Choroid plexus epithelial cell (primary cell): Measurements from ENCODE around the gene STKLD1.

Source experiments
- DNase-seq: peaks from one replicate; pipeline ENCODE4 v3.0.0-alpha.2; 2010; ENCODE audit warnings: low read depth
- H3K4me3 ChIP-seq: 2 replicates; pipeline ENCODE4 v1.5.1; 2011; ENCODE audit warnings: low read depth, mild to moderate bottlenecking, control low read depth, low read length, moderate library complexity
- TF ChIP-seq, protein P1 (sequence below): conservative IDR thresholded peaks from 2 replicates; pipeline ENCODE4 v1.5.1; 2011; ENCODE audit warnings: low read depth, mild to moderate bottlenecking, control low read depth, inconsistent platforms, low read length, moderate library complexity

Gene STKLD1

DNA sequence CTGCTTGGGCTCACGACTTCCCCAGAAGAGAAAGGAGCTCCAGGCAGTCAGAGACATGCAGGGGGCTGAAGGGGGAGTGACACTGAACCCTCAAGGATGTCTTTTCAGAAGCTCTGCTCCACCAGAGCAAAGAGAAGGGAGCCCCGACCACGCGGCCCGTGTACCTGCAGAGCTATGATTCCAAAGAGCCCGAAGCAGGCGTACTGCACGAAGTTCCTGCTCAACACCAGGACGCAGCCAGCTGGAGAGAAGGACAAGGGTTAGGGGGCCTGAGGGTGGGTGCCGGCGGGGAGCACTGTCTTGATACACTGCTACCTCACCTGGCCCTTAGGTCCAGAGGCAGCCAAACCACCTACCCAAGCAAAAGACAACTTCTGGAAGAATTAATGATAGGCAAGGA, 9.7 kb upstream of the STKLD1 start:
- DNase-seq = no peak
- no peak overlapping the region for H3K4me3 ChIP-seq
- TF ChIP-seq, protein P1, sequence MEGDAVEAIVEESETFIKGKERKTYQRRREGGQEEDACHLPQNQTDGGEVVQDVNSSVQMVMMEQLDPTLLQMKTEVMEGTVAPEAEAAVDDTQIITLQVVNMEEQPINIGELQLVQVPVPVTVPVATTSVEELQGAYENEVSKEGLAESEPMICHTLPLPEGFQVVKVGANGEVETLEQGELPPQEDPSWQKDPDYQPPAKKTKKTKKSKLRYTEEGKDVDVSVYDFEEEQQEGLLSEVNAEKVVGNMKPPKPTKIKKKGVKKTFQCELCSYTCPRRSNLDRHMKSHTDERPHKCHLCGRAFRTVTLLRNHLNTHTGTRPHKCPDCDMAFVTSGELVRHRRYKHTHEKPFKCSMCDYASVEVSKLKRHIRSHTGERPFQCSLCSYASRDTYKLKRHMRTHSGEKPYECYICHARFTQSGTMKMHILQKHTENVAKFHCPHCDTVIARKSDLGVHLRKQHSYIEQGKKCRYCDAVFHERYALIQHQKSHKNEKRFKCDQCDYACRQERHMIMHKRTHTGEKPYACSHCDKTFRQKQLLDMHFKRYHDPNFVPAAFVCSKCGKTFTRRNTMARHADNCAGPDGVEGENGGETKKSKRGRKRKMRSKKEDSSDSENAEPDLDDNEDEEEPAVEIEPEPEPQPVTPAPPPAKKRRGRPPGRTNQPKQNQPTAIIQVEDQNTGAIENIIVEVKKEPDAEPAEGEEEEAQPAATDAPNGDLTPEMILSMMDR = no peak

DNA sequence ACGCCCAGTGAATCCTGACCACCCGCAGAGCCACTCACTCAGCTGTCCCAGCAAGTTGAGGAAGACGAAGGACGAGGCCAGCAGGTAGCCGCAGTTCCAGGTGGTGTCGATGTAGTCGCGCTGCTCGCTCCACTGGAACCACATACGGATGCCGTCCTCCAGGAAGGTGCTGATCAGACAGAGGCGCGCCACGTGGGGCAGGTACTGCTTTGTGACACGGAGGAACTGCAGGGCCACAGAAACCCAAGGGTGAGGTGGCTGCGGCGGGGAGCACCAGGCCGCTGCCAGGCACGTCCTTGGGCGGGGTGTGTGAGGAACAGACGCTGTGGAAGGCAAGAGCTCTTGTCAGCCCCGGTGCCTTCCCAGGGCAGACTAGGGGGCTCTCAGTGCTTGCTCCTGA, 8.9 kb upstream of the STKLD1 start:
- no peak for DNase-seq
- H3K4me3 ChIP-seq = no peak overlapping the region
- TF ChIP-seq, protein P1 = no peak

DNA sequence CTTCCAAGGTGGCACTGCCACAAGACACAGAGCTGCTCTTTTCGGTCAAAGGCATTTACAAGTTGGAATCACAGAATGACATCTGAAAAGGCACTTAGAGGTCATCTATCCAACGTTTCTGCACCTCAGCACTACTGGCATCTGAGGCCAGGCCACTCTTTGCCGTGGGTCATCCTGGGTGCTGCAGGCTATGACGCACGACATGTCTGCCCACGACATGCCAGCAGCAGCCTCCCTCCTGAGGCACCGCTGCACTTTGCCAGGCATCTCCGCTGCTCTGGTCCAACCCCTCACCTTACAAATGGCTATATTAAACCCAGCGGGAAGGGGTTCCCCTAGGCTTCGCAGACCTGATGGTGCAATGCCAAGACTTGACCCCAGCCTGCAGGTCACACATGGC, 8.4 kb upstream of the STKLD1 start:
- no peak for DNase-seq
- H3K4me3 ChIP-seq = no peak overlapping the region
- TF ChIP-seq, protein P1 = no peak

DNA sequence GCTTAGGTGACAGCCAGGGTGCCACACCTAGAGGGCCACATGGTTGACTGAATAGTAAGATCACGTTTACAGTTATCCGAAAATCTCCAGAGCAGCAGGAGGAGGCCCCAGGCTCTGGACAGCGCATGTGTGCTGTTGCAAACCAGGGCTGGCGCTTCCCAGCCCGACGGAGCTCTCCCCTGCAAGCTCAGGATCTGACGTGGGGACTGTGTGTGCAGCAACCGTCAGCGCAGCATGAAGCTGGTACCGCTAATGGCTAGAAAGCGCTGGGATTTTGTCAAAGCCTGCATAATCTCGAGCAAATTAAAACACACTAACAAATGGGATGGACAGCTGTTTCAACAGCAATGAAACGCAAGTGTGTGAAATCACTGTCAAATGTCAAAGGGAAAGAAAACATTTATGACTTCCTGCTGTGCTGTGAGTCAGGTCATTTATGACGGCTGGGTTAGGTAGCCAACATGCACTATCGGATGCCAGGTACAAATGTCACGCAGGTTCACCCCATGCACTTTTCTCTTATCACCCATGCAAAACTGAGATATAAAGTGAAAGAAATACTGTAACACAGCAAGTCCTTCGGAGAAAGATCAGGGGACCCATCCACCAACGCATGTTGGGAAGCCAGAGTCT, 7.8 kb upstream of the STKLD1 start:
- no peak overlapping the region for H3K4me3 ChIP-seq
- DNase-seq = peak; percentile 61

DNA sequence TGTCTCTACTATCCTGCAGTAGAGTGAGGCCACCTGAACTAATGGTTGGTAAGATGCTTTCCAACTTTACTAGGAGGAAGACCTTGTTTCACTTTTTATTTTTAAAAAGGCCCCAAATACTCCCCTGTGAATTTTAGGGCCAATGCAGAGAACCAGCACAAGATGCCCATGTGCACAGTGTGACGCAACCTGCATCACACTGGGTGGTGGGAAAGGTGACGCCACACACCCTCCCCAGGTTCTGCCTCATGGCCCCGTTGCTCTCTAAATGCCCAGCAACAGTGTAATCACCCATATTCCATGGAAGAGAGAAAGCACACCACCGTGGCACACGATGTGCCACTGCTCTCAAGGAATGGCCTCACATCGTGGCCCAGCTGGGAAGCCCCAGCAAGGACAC, 6.7 kb upstream of the STKLD1 start:
- H3K4me3 ChIP-seq = no peak overlapping the region
- no peak for DNase-seq
- TF ChIP-seq, protein P1 = no peak

More for the DNA sequence above, 7.8 kb upstream of the STKLD1 start:
- TF ChIP-seq, protein P1 = no peak

DNA sequence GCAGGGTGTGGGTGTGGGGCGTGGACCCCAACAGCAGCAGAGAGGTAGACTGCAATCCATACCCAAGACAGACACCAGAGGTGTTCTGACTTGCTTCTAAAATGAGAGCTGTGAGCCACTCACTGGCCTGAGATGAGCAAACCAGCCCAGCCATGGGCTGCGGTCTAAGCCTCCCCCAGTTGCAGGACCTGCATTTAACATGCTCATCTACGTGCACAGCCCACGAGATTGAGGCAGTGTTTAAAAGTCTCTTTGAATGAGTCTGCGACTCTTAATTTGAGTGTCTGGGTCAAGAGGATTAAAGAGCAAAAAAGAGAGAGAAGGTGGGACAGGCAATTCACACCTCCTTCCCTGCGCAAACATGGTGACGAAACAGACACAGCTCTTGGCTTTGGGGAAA, 6.2 kb upstream of the STKLD1 start:
- H3K4me3 ChIP-seq = no peak overlapping the region
- TF ChIP-seq, protein P1 = no peak
- DNase-seq = no peak

DNA sequence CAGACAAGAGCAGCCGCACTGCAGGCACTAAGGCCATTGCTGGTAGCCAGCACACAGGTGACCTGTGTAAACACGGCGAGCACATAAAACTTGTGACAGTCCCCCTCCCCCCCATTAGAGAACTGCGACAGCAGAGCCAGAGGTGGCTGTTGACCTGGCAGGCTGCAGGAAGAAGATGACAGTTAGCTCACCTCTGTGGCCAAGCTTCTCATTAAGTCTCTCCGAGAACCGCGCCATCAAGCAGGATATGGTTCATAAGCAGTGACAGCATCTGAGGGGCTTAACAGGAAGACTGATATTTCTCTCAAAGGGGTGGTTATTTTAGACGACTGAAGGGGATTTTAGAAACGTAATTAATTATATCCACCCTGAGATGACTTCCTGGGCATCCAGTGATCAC, 5.5 kb upstream of the STKLD1 start:
- no peak overlapping the region for H3K4me3 ChIP-seq
- DNase-seq = no peak
- TF ChIP-seq, protein P1 = no peak
